ENCODE data around the gene NACC2. TPM values are rescaled to one million over a fixed set of nuclear protein-coding genes. Genes with fewer than 3 reads are reported as not detected.
"Not testable (repeated sequence)": the region's sequence is repeated elsewhere in the genome, so short reads cannot be mapped to it uniquely, and the experiment has no call there.

Gene NACC2
- total RNA-seq, 1 experiment from 2014 or later: not detected

GRCh38 chr9:136029556-136029955, 65.5 kb downstream of the NACC2 start:
- Histone ChIP-seq H2AFZ (ENCODE audit: low read length) (no peak overlapping the region), H3K9me3 (ENCODE audit: low read length) (no peaks in the 10 kb centered on the region; the same call in 1 of the 2 replicates), H3K36me3 (ENCODE audit: insufficient read depth, low read length) (no peaks in the 10 kb centered on the region), H3K9me2 (replicated peaks; ENCODE audit: insufficient read depth, low read length) (no peaks in the 10 kb centered on the region), H3K4me1 (ENCODE audit: low read length) (no peaks in the 10 kb centered on the region), H3K79me2 (ENCODE audit: low read length) (no peaks in the 10 kb centered on the region), H3K27me3 (ENCODE audit: low read length) (no peaks in the 10 kb centered on the region), H3K27ac (ENCODE audit: low read length) (no peak overlapping the region), H3K4me2 (ENCODE audit: low read depth, low read length, poor library complexity, severe bottlenecking) (no peak overlapping the region), H3K9ac (ENCODE audit: low read length) (no peak overlapping the region), H4K20me1 (ENCODE audit: insufficient read depth, low read depth, low read length) (no peaks in the 10 kb centered on the region), H3K4me3 (ENCODE audit: low read length) (no peak overlapping the region)
- no peak for DNase-seq

GRCh38 chr9:136028760-136029470, 66.2 kb downstream of the NACC2 start:
- H3K9me3 ChIP-seq (ENCODE audit: low read length): no peaks in the 10 kb centered on the region; the same call in 1 of the 2 replicates
- H3K4me3 ChIP-seq (ENCODE audit: low read length): no peak overlapping the region
- no peaks in the 10 kb centered on the region for H4K20me1 ChIP-seq (ENCODE audit: insufficient read depth, low read depth, low read length)
- no peaks in the 10 kb centered on the region for H3K4me1 ChIP-seq (ENCODE audit: low read length)
- H3K9ac ChIP-seq (ENCODE audit: low read length): no peak overlapping the region
- H3K4me2 ChIP-seq (ENCODE audit: low read depth, low read length, poor library complexity, severe bottlenecking): no peak overlapping the region
- no peak for DNase-seq
- no peaks in the 10 kb centered on the region for H3K9me2 ChIP-seq (replicated peaks; ENCODE audit: insufficient read depth, low read length)
- no peak overlapping the region for H2AFZ ChIP-seq (ENCODE audit: low read length)
- no peaks in the 10 kb centered on the region for H3K36me3 ChIP-seq (ENCODE audit: insufficient read depth, low read length)
- no peaks in the 10 kb centered on the region for H3K79me2 ChIP-seq (ENCODE audit: low read length)
- no peaks in the 10 kb centered on the region for H3K27me3 ChIP-seq (ENCODE audit: low read length)
- no peak overlapping the region for H3K27ac ChIP-seq (ENCODE audit: low read length)

- H2AFZ ChIP-seq (ENCODE audit: low read length); H3K27me3 ChIP-seq (ENCODE audit: low read length); DNase-seq; H3K9me3 ChIP-seq (ENCODE audit: low read length); H3K79me2 ChIP-seq (ENCODE audit: low read length); H3K9ac ChIP-seq (ENCODE audit: low read length); H3K4me2 ChIP-seq (ENCODE audit: low read depth, low read length, poor library complexity, severe bottlenecking); H3K36me3 ChIP-seq (ENCODE audit: insufficient read depth, low read length); H3K4me3 ChIP-seq (ENCODE audit: low read length); H3K9me2 ChIP-seq (replicated peaks; ENCODE audit: insufficient read depth, low read length); H3K27ac ChIP-seq (ENCODE audit: low read length); H4K20me1 ChIP-seq (ENCODE audit: insufficient read depth, low read depth, low read length); H3K4me1 ChIP-seq (ENCODE audit: low read length): not testable (repeated sequence)
Observed at GRCh38 chr9:136026943-136027289, 68.2 kb downstream of the NACC2 start.

- no peak overlapping the region for H3K4me2 ChIP-seq (ENCODE audit: low read depth, low read length, poor library complexity, severe bottlenecking)
- H3K27ac ChIP-seq (ENCODE audit: low read length): no peak overlapping the region
- H4K20me1 ChIP-seq (ENCODE audit: insufficient read depth, low read depth, low read length): no peaks in the 10 kb centered on the region
- H3K9ac ChIP-seq (ENCODE audit: low read length): no peak overlapping the region
- no peaks in the 10 kb centered on the region for H3K4me1 ChIP-seq (ENCODE audit: low read length)
- no peaks in the 10 kb centered on the region for H3K36me3 ChIP-seq (ENCODE audit: insufficient read depth, low read length)
- no peak overlapping the region for H3K4me3 ChIP-seq (ENCODE audit: low read length)
- no peaks in the 10 kb centered on the region for H3K27me3 ChIP-seq (ENCODE audit: low read length)
- H3K9me2 ChIP-seq (replicated peaks; ENCODE audit: insufficient read depth, low read length): no peaks in the 10 kb centered on the region
- H3K79me2 ChIP-seq (ENCODE audit: low read length): no peaks in the 10 kb centered on the region
- H3K9me3 ChIP-seq (ENCODE audit: low read length): no peaks in the 10 kb centered on the region; the same call in 1 of the 2 replicates
- no peak for DNase-seq
- H2AFZ ChIP-seq (ENCODE audit: low read length): no peak overlapping the region
Observed at GRCh38 chr9:136026266-136026942, 68.7 kb downstream of the NACC2 start.

- H3K79me2 ChIP-seq (ENCODE audit: low read length): no peaks in the 10 kb centered on the region
- H3K36me3 ChIP-seq (ENCODE audit: insufficient read depth, low read length): no peaks in the 10 kb centered on the region
- H3K9me2 ChIP-seq (replicated peaks; ENCODE audit: insufficient read depth, low read length): no peaks in the 10 kb centered on the region
- no peaks in the 10 kb centered on the region; the same call in 1 of the 2 replicates for H3K9me3 ChIP-seq (ENCODE audit: low read length)
- no peak overlapping the region for H3K4me2 ChIP-seq (ENCODE audit: low read depth, low read length, poor library complexity, severe bottlenecking)
- no peak for DNase-seq
- H3K4me1 ChIP-seq (ENCODE audit: low read length): peaks cover under 1% of the 10 kb centered on the region; the same call in 1 of the 2 replicates
- no peak overlapping the region for H3K27ac ChIP-seq (ENCODE audit: low read length)
- H4K20me1 ChIP-seq (ENCODE audit: insufficient read depth, low read depth, low read length): no peaks in the 10 kb centered on the region
- H3K27me3 ChIP-seq (ENCODE audit: low read length): no peaks in the 10 kb centered on the region
- no peak overlapping the region for H2AFZ ChIP-seq (ENCODE audit: low read length)
- H3K4me3 ChIP-seq (ENCODE audit: low read length): no peak overlapping the region
- no peak overlapping the region for H3K9ac ChIP-seq (ENCODE audit: low read length)
Observed at GRCh38 chr9:136025481-136025880, 69.6 kb downstream of the NACC2 start.

- DNase-seq: no peak
- H3K4me3 ChIP-seq (ENCODE audit: low read length): no peak overlapping the region
- H3K4me2 ChIP-seq (ENCODE audit: low read depth, low read length, poor library complexity, severe bottlenecking): no peak overlapping the region
- H3K79me2 ChIP-seq (ENCODE audit: low read length): no peaks in the 10 kb centered on the region
- no peak overlapping the region for H2AFZ ChIP-seq (ENCODE audit: low read length)
- H3K4me1 ChIP-seq (ENCODE audit: low read length): peaks cover 6% of the 10 kb centered on the region
- H3K9me2 ChIP-seq (replicated peaks; ENCODE audit: insufficient read depth, low read length): no peaks in the 10 kb centered on the region
- H3K36me3 ChIP-seq (ENCODE audit: insufficient read depth, low read length): no peaks in the 10 kb centered on the region
- H4K20me1 ChIP-seq (ENCODE audit: insufficient read depth, low read depth, low read length): no peaks in the 10 kb centered on the region
- no peaks in the 10 kb centered on the region for H3K27me3 ChIP-seq (ENCODE audit: low read length)
- no peaks in the 10 kb centered on the region; the same call in 1 of the 2 replicates for H3K9me3 ChIP-seq (ENCODE audit: low read length)
- no peak overlapping the region for H3K27ac ChIP-seq (ENCODE audit: low read length)
- H3K9ac ChIP-seq (ENCODE audit: low read length): no peak overlapping the region
Observed at GRCh38 chr9:136024696-136025316, 70.3 kb downstream of the NACC2 start.

GRCh38 chr9:136024286-136024685, 70.8 kb downstream of the NACC2 start:
- H3K36me3 ChIP-seq (ENCODE audit: insufficient read depth, low read length): no peaks in the 10 kb centered on the region
- H2AFZ ChIP-seq (ENCODE audit: low read length): no peak overlapping the region
- no peaks in the 10 kb centered on the region for H4K20me1 ChIP-seq (ENCODE audit: insufficient read depth, low read depth, low read length)
- no peaks in the 10 kb centered on the region; the same call in 1 of the 2 replicates for H3K9me3 ChIP-seq (ENCODE audit: low read length)
- no peak overlapping the region for H3K4me2 ChIP-seq (ENCODE audit: low read depth, low read length, poor library complexity, severe bottlenecking)
- DNase-seq: no peak
- H3K4me3 ChIP-seq (ENCODE audit: low read length): no peak overlapping the region
- H3K9ac ChIP-seq (ENCODE audit: low read length): no peak overlapping the region
- H3K4me1 ChIP-seq (ENCODE audit: low read length): peaks cover 6% of the 10 kb centered on the region
- H3K27me3 ChIP-seq (ENCODE audit: low read length): no peaks in the 10 kb centered on the region
- H3K79me2 ChIP-seq (ENCODE audit: low read length): no peaks in the 10 kb centered on the region
- H3K27ac ChIP-seq (ENCODE audit: low read length): no peak overlapping the region
- H3K9me2 ChIP-seq (replicated peaks; ENCODE audit: insufficient read depth, low read length): no peaks in the 10 kb centered on the region

- Histone ChIP-seq H3K9me3 (ENCODE audit: low read length) (no peaks in the 10 kb centered on the region; the same call in 1 of the 2 replicates), H3K4me2 (ENCODE audit: low read depth, low read length, poor library complexity, severe bottlenecking) (no peak overlapping the region), H3K27ac (ENCODE audit: low read length) (no peak overlapping the region), H2AFZ (ENCODE audit: low read length) (no peak overlapping the region), H3K4me3 (ENCODE audit: low read length) (no peak overlapping the region), H3K9me2 (replicated peaks; ENCODE audit: insufficient read depth, low read length) (no peaks in the 10 kb centered on the region), H3K36me3 (ENCODE audit: insufficient read depth, low read length) (no peaks in the 10 kb centered on the region), H4K20me1 (ENCODE audit: insufficient read depth, low read depth, low read length) (no peaks in the 10 kb centered on the region), H3K9ac (ENCODE audit: low read length) (no peak overlapping the region), H3K4me1 (ENCODE audit: low read length) (peaks cover 6% of the 10 kb centered on the region), H3K27me3 (ENCODE audit: low read length) (no peaks in the 10 kb centered on the region), H3K79me2 (ENCODE audit: low read length) (no peaks in the 10 kb centered on the region)
- DNase-seq: no peak
Observed at GRCh38 chr9:136023410-136024225, 71.5 kb downstream of the NACC2 start.

Measured in Karpas-422 (cell line).